Stimulated activated CD8-positive, alpha-beta memory T cell treated with anti-CD3 and anti-CD28 coated beads, Interleukin-2, amount 100 ng/mL, for 1 hour (primary cell): ENCODE results near the gene ARFGAP1.
"Not testable (repeated sequence)": the region's sequence is repeated elsewhere in the genome, so short reads cannot be mapped to it uniquely, and the experiment has no call there.

ENCODE experiments used
- DNase-seq, 2 donors: peaks; one replicate each; pipeline ENCODE4 v3.0.0-alpha.2; 2020; ENCODE audit warnings: low read depth in 2 of 2

ARFGAP1 gene

GRCh38 chr20:63332488-63333240 is 60.1 kb downstream of the ARFGAP1 start:
- DNase-seq = no peak

- no peak for DNase-seq
These were observed 60.7 kb downstream of the ARFGAP1 start for GRCh38 chr20:63333241-63333836.

GRCh38 chr20:63334356-63334755 is 61.7 kb downstream of the ARFGAP1 start:
- no peak for DNase-seq

GRCh38 chr20:63335060-63335459 is 62.4 kb downstream of the ARFGAP1 start:
- not testable (repeated sequence) for DNase-seq

GRCh38 chr20:63335711-63336110 is 63.1 kb downstream of the ARFGAP1 start:
- no peak for DNase-seq

- DNase-seq = no peak
These were observed 63.7 kb downstream of the ARFGAP1 start for GRCh38 chr20:63336232-63336752.

- no peak for DNase-seq
These were observed 65.3 kb downstream of the ARFGAP1 start for GRCh38 chr20:63337786-63338420.
